ENCODE data around the gene PXMP2.

- TF ChIP-seq CTCF (IDR thresholded peaks at IDR 0.05; ENCODE audit: low read length) (no peak), EZH2 (IDR thresholded peaks at IDR 0.05; ENCODE audit: borderline replicate concordance, low read length) (no peak)
Measured at GRCh38 chr12:132719954-132720324, 32.6 kb downstream of the PXMP2 start.
